Stimulated activated CD8-positive, alpha-beta memory T cell treated with anti-CD3 and anti-CD28 coated beads, Interleukin-7, amount 100 ng/mL, for 4 hours (primary cell): Measurements from ENCODE around the gene FAM241B.

Experiments
- DNase-seq, 2 donors: peaks; one replicate each; pipeline ENCODE4 v3.0.0-alpha.2; 2020; ENCODE audit warnings: low read depth in 2 of 2

FAM241B gene

DNA sequence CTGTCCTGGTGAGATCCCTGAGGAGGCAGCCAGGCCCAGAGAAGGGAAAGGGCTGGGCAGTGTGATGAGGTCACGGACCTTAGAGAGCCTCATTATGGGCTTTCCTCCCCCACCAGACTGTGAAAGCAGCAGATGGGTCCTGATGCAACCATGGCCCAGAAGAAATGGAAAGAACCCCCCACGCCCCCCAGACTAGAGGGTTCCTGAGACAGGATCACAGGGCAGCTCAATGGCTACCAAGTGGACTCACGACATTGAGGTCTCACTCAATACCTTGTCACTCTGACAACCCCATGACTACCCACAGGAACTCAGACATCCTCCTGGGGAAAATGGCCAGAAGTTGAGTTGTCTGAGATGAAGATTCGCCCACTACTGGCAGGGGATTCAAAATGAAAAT is 36.7 kb downstream of the FAM241B start:
- DNase-seq: no peak

- DNase-seq: no peak
Measured at GRCh38 chr10:69668721-69669120, 38.7 kb downstream of the FAM241B start.

- DNase-seq: no peak
Measured at GRCh38 chr10:69669409-69669808, 39.4 kb downstream of the FAM241B start.

DNA sequence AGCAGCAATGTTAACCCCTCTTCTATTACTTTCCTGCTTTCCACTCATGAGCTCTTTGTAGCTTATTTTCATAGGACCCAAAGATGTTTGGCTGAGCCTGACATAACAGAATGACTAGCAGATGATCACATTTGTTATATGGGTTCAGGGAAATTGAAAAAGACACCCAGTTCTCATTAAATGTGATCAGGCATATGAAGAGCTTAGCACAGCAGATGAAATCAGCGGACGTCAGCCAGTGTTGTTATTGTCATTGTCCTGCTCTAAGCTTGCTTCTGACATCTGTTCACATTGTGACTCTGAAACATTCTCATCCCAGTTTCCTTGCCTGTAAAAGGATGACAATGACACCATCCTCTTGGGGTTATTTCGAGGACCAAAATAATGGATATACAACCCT is 43.5 kb downstream of the FAM241B start:
- no peak for DNase-seq

- DNase-seq: no peak
Measured at GRCh38 chr10:69674786-69675185, 44.7 kb downstream of the FAM241B start.

DNA sequence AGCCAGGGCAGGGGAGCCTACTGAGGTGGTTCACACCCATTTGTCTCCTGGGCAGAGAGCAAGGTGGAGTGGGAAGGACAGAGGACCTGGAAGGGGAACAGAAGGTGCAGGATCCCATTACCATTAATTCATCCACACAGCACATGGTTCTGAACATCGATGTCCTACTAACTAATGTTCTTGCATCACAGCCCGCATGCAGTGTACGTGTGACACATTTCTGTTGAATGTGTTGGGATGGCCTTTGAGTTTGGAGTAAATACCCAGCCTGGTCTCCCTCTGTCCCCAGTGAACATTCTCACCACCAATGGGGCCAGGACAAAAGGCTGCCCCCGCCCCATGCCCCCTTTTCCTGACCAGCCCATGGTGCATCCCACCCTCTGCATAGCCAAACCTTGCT is 46.3 kb downstream of the FAM241B start:
- no peak for DNase-seq

- DNase-seq: no peak
Measured at GRCh38 chr10:69677985-69678654, 48.1 kb downstream of the FAM241B start.

DNA sequence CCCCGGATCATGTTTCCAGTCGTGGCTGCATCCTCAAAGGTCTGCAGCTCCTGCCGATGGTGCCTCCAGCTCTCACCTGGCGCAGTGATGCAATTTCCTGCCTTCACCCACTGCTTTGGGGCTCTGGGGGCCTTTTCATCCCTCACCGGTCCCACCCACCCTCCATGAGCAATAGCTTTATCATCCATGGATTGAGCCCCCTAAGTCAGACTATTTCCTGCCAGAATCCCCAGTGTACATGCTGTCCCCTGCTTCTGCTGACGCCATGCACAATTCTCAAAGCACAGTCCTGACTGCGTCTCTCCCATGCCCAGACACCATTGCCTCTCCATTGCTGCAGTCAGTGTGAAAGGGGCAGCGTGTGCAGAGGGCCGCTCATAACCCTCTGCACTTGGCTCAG is 49.7 kb downstream of the FAM241B start:
- DNase-seq: no peak

GRCh38 chr10:69680610-69681009 is 50.6 kb downstream of the FAM241B start:
- no peak for DNase-seq

DNA sequence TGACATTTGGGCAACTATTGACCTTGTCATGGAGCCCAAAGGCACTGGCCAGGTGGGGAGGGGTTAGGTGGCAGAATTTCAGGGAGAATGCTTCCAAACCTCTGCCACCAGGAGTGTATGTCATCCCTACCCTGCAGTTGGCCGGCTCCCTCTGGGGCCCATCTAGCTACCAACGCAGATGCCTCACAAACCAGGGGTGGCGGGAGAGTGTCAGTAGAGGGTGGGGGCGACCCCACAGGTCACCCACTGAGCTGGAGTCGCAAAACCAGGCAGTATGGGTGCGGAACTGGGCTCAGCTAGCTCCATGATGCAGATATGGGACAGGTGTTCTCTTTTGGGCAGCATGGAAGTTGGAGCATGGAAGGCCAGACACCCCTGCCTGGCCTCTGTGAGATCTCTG is 51.4 kb downstream of the FAM241B start:
- no peak for DNase-seq

DNA sequence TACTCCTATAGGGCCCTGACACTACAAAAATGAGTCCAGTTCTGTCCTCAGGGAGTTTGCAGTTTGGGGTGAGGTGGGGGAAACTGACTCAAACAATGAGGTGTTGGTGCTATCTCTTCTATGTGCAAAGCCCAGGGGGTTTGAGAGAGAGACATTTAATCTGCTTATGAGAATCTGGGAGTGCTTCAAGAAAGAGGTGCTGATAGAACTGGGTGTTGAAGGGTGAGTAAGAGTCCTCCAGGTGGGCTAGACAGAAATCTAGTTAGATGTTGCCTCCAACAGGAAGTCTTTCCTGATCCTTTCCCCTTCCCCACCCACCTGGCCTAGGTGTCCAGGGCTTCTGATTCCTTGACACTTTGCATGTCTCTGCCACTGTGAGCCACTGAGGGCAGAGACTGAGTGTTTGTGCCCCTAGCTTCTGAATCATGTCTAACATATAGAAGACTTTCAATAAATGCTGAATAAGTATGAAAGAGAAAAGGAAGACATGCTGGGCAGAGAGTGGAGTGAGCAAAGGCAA is 53.0 kb downstream of the FAM241B start:
- no peak for DNase-seq
